Stomach (tissue), 4 donors: Measurements from ENCODE around the gene POGZ.

Experiments
- CTCF ChIP-seq, 7 experiments: fragments of 450-650 bp in 4 of 7; fragments of 200-600 bp in 3 of 7; sonication (generic) in 3 of 7; IDR thresholded peaks; one replicate each; pipeline ENCODE4 v1.5.1; 2016 to 2019; ENCODE audit warnings: antibody characterized with exemption in 7 of 7, control low read depth in 2 of 7, mild to moderate bottlenecking in 1 of 7
- POLR2AphosphoS5 ChIP-seq, 3 donors: sonication (generic); formaldehyde crosslinking; IDR thresholded peaks; one replicate each; pipeline ENCODE4 v1.6.1; 2016; ENCODE audit warnings: antibody characterized with exemption in 3 of 3

GRCh38 chr1:151356696-151357095, 102.6 kb downstream of the POGZ start:
- no peak for TF ChIP-seq CTCF (IDR thresholded peaks at IDR 0.05)
- no peak for TF ChIP-seq POLR2AphosphoS5 (IDR thresholded peaks at IDR 0.05)
